Measurements from ENCODE around the gene SSBP4. TPM values are rescaled to one million over a fixed set of nuclear protein-coding genes. Genes with fewer than 3 reads are reported as not detected.

Gene SSBP4
- total and polyA plus RNA-seq, 9 of the 15 experiments (the other 6 are each of a cell fraction or from before 2014, with no cell fraction given), result 1.1 to 189 (median 39.0) TPM

DNA sequence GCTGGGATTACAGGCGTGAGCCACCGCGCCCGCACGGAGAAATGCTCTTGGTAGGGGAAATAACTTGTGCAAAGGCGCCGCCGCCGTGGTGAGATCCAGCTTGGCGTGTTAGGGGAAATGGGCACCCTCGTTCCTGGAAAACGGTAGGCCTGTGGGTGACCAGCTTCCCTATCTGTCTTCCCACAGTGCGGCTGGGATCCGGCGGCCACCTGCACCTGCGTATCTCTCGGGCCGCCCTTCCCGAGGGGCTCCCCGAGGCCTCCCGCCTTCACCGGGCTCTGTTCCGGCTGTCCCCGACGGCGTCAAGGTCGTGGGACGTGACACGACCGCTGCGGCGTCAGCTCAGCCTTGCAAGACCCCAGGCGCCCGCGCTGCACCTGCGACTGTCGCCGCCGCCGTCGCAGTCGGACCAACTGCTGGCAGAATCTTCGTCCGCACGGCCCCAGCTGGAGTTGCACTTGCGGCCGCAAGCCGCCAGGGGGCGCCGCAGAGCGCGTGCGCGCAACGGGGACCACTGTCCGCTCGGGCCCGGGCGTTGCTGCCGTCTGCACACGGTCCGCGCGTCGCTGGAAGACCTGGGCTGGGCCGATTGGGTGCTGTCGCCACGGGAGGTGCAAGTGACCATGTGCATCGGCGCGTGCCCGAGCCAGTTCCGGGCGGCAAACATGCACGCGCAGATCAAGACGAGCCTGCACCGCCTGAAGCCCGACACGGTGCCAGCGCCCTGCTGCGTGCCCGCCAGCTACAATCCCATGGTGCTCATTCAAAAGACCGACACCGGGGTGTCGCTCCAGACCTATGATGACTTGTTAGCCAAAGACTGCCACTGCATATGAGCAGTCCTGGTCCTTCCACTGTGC is 30.9 kb upstream of the SSBP4 start (continued):
- no peak for TF ChIP-seq ZNF277 (CRISPR knock-in tag; IDR thresholded peaks at IDR 0.05; ENCODE audit: borderline replicate concordance)
- peak; percentile 80 for TF ChIP-seq ETV5 (CRISPR knock-in tag; IDR thresholded peaks at IDR 0.05; ENCODE audit: low read depth)
- TF ChIP-seq SMARCA4 (IDR thresholded peaks at IDR 0.05), result no peak; the same call in 1 of the 2 replicates
- TF ChIP-seq, protein P1, sequence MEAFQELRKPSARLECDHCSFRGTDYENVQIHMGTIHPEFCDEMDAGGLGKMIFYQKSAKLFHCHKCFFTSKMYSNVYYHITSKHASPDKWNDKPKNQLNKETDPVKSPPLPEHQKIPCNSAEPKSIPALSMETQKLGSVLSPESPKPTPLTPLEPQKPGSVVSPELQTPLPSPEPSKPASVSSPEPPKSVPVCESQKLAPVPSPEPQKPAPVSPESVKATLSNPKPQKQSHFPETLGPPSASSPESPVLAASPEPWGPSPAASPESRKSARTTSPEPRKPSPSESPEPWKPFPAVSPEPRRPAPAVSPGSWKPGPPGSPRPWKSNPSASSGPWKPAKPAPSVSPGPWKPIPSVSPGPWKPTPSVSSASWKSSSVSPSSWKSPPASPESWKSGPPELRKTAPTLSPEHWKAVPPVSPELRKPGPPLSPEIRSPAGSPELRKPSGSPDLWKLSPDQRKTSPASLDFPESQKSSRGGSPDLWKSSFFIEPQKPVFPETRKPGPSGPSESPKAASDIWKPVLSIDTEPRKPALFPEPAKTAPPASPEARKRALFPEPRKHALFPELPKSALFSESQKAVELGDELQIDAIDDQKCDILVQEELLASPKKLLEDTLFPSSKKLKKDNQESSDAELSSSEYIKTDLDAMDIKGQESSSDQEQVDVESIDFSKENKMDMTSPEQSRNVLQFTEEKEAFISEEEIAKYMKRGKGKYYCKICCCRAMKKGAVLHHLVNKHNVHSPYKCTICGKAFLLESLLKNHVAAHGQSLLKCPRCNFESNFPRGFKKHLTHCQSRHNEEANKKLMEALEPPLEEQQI (IDR thresholded peaks at IDR 0.05), result no peak
- TF ChIP-seq RBM34 (IDR thresholded peaks at IDR 0.05; ENCODE audit: borderline replicate concordance, insufficient read depth, low read length), result no peak; the same call in 1 of the 2 replicates
- 0 out of 2 replicates have a peak, but pooled peaks have one; percentile 67 for TF ChIP-seq GTF2F1 (IDR thresholded peaks at IDR 0.05; ENCODE audit: low read depth, low read length)
- TF ChIP-seq POLR2B (IDR thresholded peaks at IDR 0.05; ENCODE audit: low read depth, partially characterized antibody), result peak; percentile 21
- TF ChIP-seq GABPA (tag; conservative IDR thresholded peaks at IDR 0.05; ENCODE audit: low read depth), result no peak
- TF ChIP-seq ZNF174 (CRISPR knock-in tag; IDR thresholded peaks at IDR 0.05), result no peak
- no peak for TF ChIP-seq PTRF (tag; IDR thresholded peaks at IDR 0.05)
- peak; percentile 100 for TF ChIP-seq MAX (CRISPR knock-in tag; IDR thresholded peaks at IDR 0.05)
- TF ChIP-seq HMGN3 (IDR thresholded peaks at IDR 0.05; ENCODE audit: borderline replicate concordance, extremely low read depth, insufficient read length, low read depth, low read length), result peak; percentile 98
- TF ChIP-seq CEBPB (tag; IDR thresholded peaks at IDR 0.05), result no peak
- TF ChIP-seq ZZZ3 (IDR thresholded peaks at IDR 0.05), result no peak
- no peak for TF ChIP-seq SIRT6 (IDR thresholded peaks at IDR 0.05; ENCODE audit: low read depth, low read length)
- no peak for TF ChIP-seq EWSR1 (IDR thresholded peaks at IDR 0.05; ENCODE audit: borderline replicate concordance, low read depth, partially characterized antibody)
- TF ChIP-seq ZBTB12 (CRISPR knock-in tag; IDR thresholded peaks at IDR 0.05), result 0 out of 2 replicates have a peak, but pooled peaks have one; percentile 37
- 0 out of 2 replicates have a peak, but pooled peaks have one; percentile 17 for TF ChIP-seq PHB (CRISPR knock-in tag; IDR thresholded peaks at IDR 0.05)
- no peak for TF ChIP-seq TAL1 (IDR thresholded peaks at IDR 0.05)
- no peak for TF ChIP-seq ARHGAP35 (IDR thresholded peaks at IDR 0.05; ENCODE audit: partially characterized antibody)
- TF ChIP-seq ZSCAN29 (IDR thresholded peaks at IDR 0.05), result no peak
- TF ChIP-seq FOXK2 (conservative IDR thresholded peaks at IDR 0.05 in 1 of 2, IDR thresholded peaks at IDR 0.05 in 1 of 2; ENCODE audit: low read depth in 2 of 2), result 0 out of 4 replicates have a peak, but pooled peaks have one; percentile 17 to 27

All from K562 (cell line).